GM12878 (cell line): ENCODE measurements around the gene PCSK2. TPM values are rescaled to one million over a fixed set of nuclear protein-coding genes. Genes with fewer than 3 reads are reported as not detected.

Source experiments
- ATAC-seq: fragments of 200-7000 bp; cut with Tn5 transposase; 3 replicates; pipeline ENCODE4 v1.9.1; 2020; ENCODE audit warnings: mild to moderate bottlenecking, moderate library complexity
- BruUV-seq: library from RNA; stranded (reverse); fragments of 400-500 nt; replicated peaks from 2 replicates; lab custom pipeline; 2021; lab: Mats Ljungman, UMichigan
- CTCF ChIA-PET: fragments of 300-600 bp; sonication (Branson Sonifier 250); formaldehyde crosslinking; extraction: SDS; loops from one replicate; lab custom pipeline; 2021; ENCODE audit warnings: inconsistent platforms; lab: Yijun Ruan, JAX
- POLR2A ChIA-PET: fragments of 350-600 bp; formaldehyde crosslinking; extraction: SDS; loops from one replicate; lab custom pipeline; 2021; ENCODE audit warnings: inconsistent platforms; lab: Charles Lee
- RAD21 ChIA-PET: fragments of 300-600 bp; sonication (Branson Sonifier 250); formaldehyde crosslinking; loops from one replicate; lab custom pipeline; 2023; ENCODE audit warnings: antibody characterized with exemption; ENCODE audit not compliant: unreplicated experiment; lab: Charles Lee
- SMC1A ChIA-PET: fragments of 300-600 bp; sonication (Branson Sonifier 250); formaldehyde crosslinking; loops from one replicate; lab custom pipeline; 2023; ENCODE audit not compliant: unreplicated experiment, uncharacterized antibody; lab: Charles Lee
- DNase-seq: peaks from one replicate; pipeline ENCODE4 v3.0.0-alpha.2; 2011; ENCODE audit warnings: low read depth, low spot score
- FAIRE-seq: peaks from 3 replicates; lab custom pipeline; 2011; peaks lifted over from hg19 to GRCh38; lab: Jason Lieb, UNC
- H2AFZ ChIP-seq: 2 replicates; pipeline ENCODE4 v1.6.0; 2011; ENCODE audit warnings: low read depth, low read length, control low read depth; ENCODE audit not compliant: control insufficient read depth
- H3K27ac ChIP-seq: 2 replicates; pipeline ENCODE4 v1.5.1; 2011; ENCODE audit warnings: control low read depth; ENCODE audit not compliant: control insufficient read depth, insufficient read depth
- H3K27me3 ChIP-seq, 2 experiments: replicated peaks in 1 of 2; 2 replicates each; pipeline versions ENCODE4 v1.6.0 to v1.6.1; 2011; ENCODE audit warnings: low read length in 1 of 2; ENCODE audit not compliant: control insufficient read depth in 2 of 2, insufficient read depth in 2 of 2
- H3K36me3 ChIP-seq, 2 experiments: 2 replicates each; pipeline ENCODE4 v1.5.1; 2011; ENCODE audit warnings: low read length in 1 of 2; ENCODE audit not compliant: control insufficient read depth in 2 of 2, insufficient read depth in 2 of 2
- H3K4me1 ChIP-seq: 2 replicates; pipeline ENCODE4 v1.6.1; 2011; ENCODE audit warnings: mild to moderate bottlenecking, low read length, moderate library complexity, mixed read lengths; ENCODE audit not compliant: control insufficient read depth, insufficient read depth
- H3K4me2 ChIP-seq: 2 replicates; pipeline ENCODE4 v1.6.0; 2011; ENCODE audit warnings: control low read depth; ENCODE audit not compliant: control insufficient read depth, insufficient read depth
- H3K4me3 ChIP-seq: fragments of 200-600 bp; sonication (generic); 2 replicates; pipeline ENCODE4 v1.5.1; 2016
- H3K79me2 ChIP-seq: 2 replicates; pipeline ENCODE4 v1.6.0; 2011; ENCODE audit warnings: low read length; ENCODE audit not compliant: control insufficient read depth, insufficient read depth
- H3K9ac ChIP-seq: 2 replicates; pipeline ENCODE4 v1.8.0; 2011; ENCODE audit warnings: low read length, control low read depth, mixed read lengths; ENCODE audit not compliant: control insufficient read depth, insufficient read depth
- H3K9me3 ChIP-seq: replicated peaks from 3 replicates; pipeline ENCODE4 v1.5.1; 2011; ENCODE audit warnings: mild to moderate bottlenecking, low read length; ENCODE audit not compliant: control insufficient read depth, insufficient read depth
- H4K20me1 ChIP-seq: 2 replicates; pipeline ENCODE4 v1.6.0; 2011; ENCODE audit not compliant: control insufficient read depth, insufficient read depth
- ATF7 ChIP-seq: fragments of 450-650 bp; IDR thresholded peaks from 2 replicates; pipeline ENCODE4 v1.6.1; 2016; ENCODE audit warnings: low read depth, mild to moderate bottlenecking
- FOXM1 ChIP-seq: IDR thresholded peaks from 2 replicates; pipeline ENCODE4 v1.6.1; 2012; ENCODE audit warnings: low read depth, mild to moderate bottlenecking, inconsistent platforms, low read length, moderate library complexity
- NBN ChIP-seq: fragments of 450-650 bp; IDR thresholded peaks from 2 replicates; pipeline ENCODE4 v1.6.1; 2016
- NR2F1 ChIP-seq: fragments of 450-650 bp; conservative IDR thresholded peaks from 2 replicates; pipeline ENCODE4 v1.6.1; 2017; ENCODE audit warnings: mild to moderate bottlenecking
- SMAD1 ChIP-seq: fragments of 450-650 bp; IDR thresholded peaks from 2 replicates; pipeline ENCODE4 v1.6.1; 2018; ENCODE audit warnings: mild to moderate bottlenecking, low read depth; ENCODE audit not compliant: partially characterized antibody
- STAT1 ChIP-seq: fragments of 450-650 bp; conservative IDR thresholded peaks from 2 replicates; pipeline ENCODE4 v1.6.1; 2014; ENCODE audit warnings: antibody characterized with exemption, mild to moderate bottlenecking
- YBX1 ChIP-seq: fragments of 450-650 bp; IDR thresholded peaks from 2 replicates; pipeline ENCODE4 v1.6.1; 2016; ENCODE audit warnings: antibody characterized with exemption
- ZNF24 ChIP-seq: fragments of 450-650 bp; IDR thresholded peaks from 2 replicates; pipeline ENCODE4 v1.6.1; 2017; ENCODE audit warnings: antibody characterized with exemption, mild to moderate bottlenecking
- WGBS: methylation state at CpG from one replicate; pipeline ENCODE4 v1.1.6; 2016; ENCODE audit warnings: low lambda C conversion rate; ENCODE audit not compliant: insufficient replicate concordance, insufficient coverage; ENCODE audit errors: missing lambda C conversion rate; 5-methylcytosine and 5-hydroxymethylcytosine counted together
- in situ Hi-C: fragments of 300-500 bp; cut with MboI; formaldehyde crosslinking; loops from 9 replicates; pipeline ENCODE4 v1.14.3; 2018; ENCODE audit warnings: mixed read lengths
- intact Hi-C: fragments of 100-400 bp; cut with micrococcal nuclease; formaldehyde crosslinking; loops from one replicate; pipeline ENCODE4 v1.14.2; 2022; ENCODE audit not compliant: unreplicated experiment
- polyA plus RNA-seq, 11 experiments: library from polyadenylated mRNA; depleted of rRNA in 4 of 11; unstranded in 6 of 11; stranded (reverse) in 5 of 11; fragments of >200 nt; fragmentation: Nextera tagmentation in 4 of 11; fragmentation: Illumina TruSeq in 1 of 11; extraction: Ambion mirVana in 4 of 11; extraction: Trizol in 1 of 11; gene quantifications; 1 replicate in 1 of 11; 2 replicates in 10 of 11; pipeline versions ENCODE4 v1.2.1 to v1.2.3, GENCODE V29; 2011 to 2016; ENCODE audit warnings: inconsistent platforms in 2 of 11, missing spikeins in 2 of 11, low read depth in 1 of 11
- total RNA-seq, 4 experiments: library from RNA; depleted of rRNA in 3 of 4; stranded (reverse); fragments of >200 nt in 3 of 4; fragmentation: Illumina TruSeq in 1 of 4; extraction: Trizol in 1 of 4; gene quantifications; 2 replicates each; pipeline versions ENCODE4 v1.2.1 to v1.2.3, GENCODE V29; 2013 to 2021
- TF ChIP-seq, protein P1 (sequence below): fragments of 450-650 bp; IDR thresholded peaks from 2 replicates; pipeline ENCODE4 v1.6.1; 2017; ENCODE audit warnings: low read depth, mild to moderate bottlenecking, moderate library complexity
- TF ChIP-seq, protein P2 (sequence below): fragments of 450-650 bp; IDR thresholded peaks from 2 replicates; pipeline ENCODE4 v1.6.1; 2018; ENCODE audit warnings: mild to moderate bottlenecking, low read depth, moderate library complexity; ENCODE audit not compliant: partially characterized antibody
- TF ChIP-seq, protein P3 (sequence below): fragments of 450-650 bp; IDR thresholded peaks from 2 replicates; pipeline ENCODE4 v1.6.1; 2014; ENCODE audit warnings: mild to moderate bottlenecking

Gene PCSK2
- total and polyA plus RNA-seq, 10 of the 15 experiments (the other 5 are each of a cell fraction or from before 2014, with no cell fraction given) = not detected

DNA sequence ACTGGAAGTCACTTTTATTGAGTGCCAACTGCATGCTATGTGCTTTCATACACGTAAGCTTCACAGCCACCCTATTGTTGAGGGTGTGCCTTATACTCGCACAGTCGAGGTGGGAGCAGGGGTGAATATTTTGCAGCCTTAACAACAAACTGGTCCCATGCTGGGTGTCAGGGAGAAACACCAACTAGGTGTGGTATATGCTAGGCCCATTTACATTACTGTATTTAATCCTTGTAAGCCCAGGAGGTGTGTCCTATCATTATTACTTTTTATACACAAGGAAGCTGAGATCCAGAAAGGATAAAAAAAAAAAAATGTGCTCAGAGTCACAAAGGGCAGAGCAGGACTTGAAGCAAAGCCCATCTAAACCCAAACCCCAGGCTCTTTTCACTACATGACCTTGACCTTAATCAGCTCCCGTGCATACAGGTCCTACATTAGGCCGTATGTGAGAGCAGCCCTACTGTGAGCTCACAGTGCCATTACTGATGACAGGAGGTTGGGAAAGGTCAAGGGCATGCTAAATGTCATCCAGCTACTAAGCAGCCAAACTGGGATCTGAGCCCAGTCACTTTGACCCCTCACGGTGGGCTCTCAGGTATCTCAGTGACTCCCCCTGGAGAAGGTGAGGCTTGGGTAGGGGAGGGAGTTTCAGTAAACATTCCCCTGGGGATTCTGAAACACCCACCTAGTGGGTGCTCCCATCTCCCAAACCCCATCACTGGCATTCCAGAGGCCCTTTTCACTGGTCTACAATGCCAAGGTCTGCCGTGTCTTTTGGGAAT, 242.6 kb downstream of the PCSK2 start:
- Histone ChIP-seq H3K36me3 (no peaks in the 10 kb centered on the region), H3K4me3 (no peak overlapping the region), H3K4me2 (no peak overlapping the region), H3K9ac (no peak overlapping the region), H3K79me2 (no peaks in the 10 kb centered on the region), H2AFZ (no peak overlapping the region), H4K20me1 (no peaks in the 10 kb centered on the region), H3K27me3 (no peaks in the 10 kb centered on the region; a peak in 2 of 4 replicates), H3K9me3 (no peaks in the 10 kb centered on the region), H3K27ac (no peak overlapping the region), H3K4me1 (no peaks in the 10 kb centered on the region)
- in situ Hi-C loops (no loop called here), intact Hi-C loops (no loop called here)
- FAIRE-seq = no peak
- POLR2A ChIA-PET = interaction anchor here (0.6 kb wide), 1 partner anchor 487 kb away, joined by 3 read pairs; no protein-coding TSS in a partner anchor
- RAD21 ChIA-PET = no interaction called here
- TF ChIP-seq NBN = no peak
- TF ChIP-seq, protein P1, sequence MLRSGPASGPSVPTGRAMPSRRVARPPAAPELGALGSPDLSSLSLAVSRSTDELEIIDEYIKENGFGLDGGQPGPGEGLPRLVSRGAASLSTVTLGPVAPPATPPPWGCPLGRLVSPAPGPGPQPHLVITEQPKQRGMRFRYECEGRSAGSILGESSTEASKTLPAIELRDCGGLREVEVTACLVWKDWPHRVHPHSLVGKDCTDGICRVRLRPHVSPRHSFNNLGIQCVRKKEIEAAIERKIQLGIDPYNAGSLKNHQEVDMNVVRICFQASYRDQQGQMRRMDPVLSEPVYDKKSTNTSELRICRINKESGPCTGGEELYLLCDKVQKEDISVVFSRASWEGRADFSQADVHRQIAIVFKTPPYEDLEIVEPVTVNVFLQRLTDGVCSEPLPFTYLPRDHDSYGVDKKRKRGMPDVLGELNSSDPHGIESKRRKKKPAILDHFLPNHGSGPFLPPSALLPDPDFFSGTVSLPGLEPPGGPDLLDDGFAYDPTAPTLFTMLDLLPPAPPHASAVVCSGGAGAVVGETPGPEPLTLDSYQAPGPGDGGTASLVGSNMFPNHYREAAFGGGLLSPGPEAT = no peak
- no peak for TF ChIP-seq ATF7
- no peak for TF ChIP-seq FOXM1
- BruUV-seq = no TSS peak
- CTCF ChIA-PET = interaction anchor here (1.3 kb wide), 1 partner anchor 9 kb away, joined by 3 read pairs; no protein-coding TSS in a partner anchor
- 28% methylated on average over 7 of the region's 7 CpGs for WGBS
- SMC1A ChIA-PET = interaction anchor here (0.6 kb wide), 1 partner anchor 1633 kb away, joined by 3 read pairs; no protein-coding TSS in a partner anchor
- ATAC-seq = no peak
- DNase-seq = no peak

DNA sequence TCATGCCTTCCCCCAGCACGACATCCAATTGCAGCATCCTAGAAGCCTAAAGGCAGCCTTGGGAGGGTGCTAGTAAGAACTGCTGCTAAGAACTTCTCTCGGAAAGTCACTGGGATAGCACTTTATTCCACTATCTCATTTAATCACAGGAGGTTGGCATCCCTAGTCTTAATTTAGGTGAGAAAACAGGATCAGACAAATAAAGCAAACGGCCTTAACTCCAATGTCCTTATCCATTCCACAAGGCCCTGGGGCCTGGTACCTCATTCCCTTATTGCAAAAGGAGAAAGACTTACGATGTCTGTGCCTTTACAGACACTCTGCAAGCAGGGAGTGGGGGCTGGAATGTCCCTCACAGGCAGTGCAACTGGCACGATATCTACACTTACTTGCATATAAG, 243.7 kb downstream of the PCSK2 start:
- ATAC-seq (no peak), DNase-seq (no peak), FAIRE-seq (no peak)
- H3K4me3 ChIP-seq = no peak overlapping the region
- CTCF ChIA-PET = no interaction called here
- no peak overlapping the region for H2AFZ ChIP-seq
- no peaks in the 10 kb centered on the region; a peak in 2 of 4 replicates for H3K27me3 ChIP-seq
- SMC1A ChIA-PET = no interaction called here
- no peaks in the 10 kb centered on the region for H3K36me3 ChIP-seq
- H3K9ac ChIP-seq = no peak overlapping the region
- H3K4me1 ChIP-seq = no peaks in the 10 kb centered on the region
- in situ Hi-C loops (no loop called here), intact Hi-C loops (no loop called here)
- H3K79me2 ChIP-seq = no peaks in the 10 kb centered on the region
- H3K27ac ChIP-seq = no peak overlapping the region
- BruUV-seq = no TSS peak
- no peak overlapping the region for H3K4me2 ChIP-seq
- no peaks in the 10 kb centered on the region for H3K9me3 ChIP-seq
- WGBS = 14% methylated on average over 5 of the region's 5 CpGs
- POLR2A ChIA-PET = no interaction called here
- RAD21 ChIA-PET = no interaction called here
- no peaks in the 10 kb centered on the region for H4K20me1 ChIP-seq
- TF ChIP-seq SMAD1 (no peak), YBX1 (no peak), STAT1 (no peak), ZNF24 (no peak), NR2F1 (no peak)
- TF ChIP-seq, protein P2, sequence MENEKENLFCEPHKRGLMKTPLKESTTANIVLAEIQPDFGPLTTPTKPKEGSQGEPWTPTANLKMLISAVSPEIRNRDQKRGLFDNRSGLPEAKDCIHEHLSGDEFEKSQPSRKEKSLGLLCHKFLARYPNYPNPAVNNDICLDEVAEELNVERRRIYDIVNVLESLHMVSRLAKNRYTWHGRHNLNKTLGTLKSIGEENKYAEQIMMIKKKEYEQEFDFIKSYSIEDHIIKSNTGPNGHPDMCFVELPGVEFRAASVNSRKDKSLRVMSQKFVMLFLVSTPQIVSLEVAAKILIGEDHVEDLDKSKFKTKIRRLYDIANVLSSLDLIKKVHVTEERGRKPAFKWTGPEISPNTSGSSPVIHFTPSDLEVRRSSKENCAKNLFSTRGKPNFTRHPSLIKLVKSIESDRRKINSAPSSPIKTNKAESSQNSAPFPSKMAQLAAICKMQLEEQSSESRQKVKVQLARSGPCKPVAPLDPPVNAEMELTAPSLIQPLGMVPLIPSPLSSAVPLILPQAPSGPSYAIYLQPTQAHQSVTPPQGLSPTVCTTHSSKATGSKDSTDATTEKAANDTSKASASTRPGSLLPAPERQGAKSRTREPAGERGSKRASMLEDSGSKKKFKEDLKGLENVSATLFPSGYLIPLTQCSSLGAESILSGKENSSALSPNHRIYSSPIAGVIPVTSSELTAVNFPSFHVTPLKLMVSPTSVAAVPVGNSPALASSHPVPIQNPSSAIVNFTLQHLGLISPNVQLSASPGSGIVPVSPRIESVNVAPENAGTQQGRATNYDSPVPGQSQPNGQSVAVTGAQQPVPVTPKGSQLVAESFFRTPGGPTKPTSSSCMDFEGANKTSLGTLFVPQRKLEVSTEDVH = no peak
- TF ChIP-seq, protein P3, sequence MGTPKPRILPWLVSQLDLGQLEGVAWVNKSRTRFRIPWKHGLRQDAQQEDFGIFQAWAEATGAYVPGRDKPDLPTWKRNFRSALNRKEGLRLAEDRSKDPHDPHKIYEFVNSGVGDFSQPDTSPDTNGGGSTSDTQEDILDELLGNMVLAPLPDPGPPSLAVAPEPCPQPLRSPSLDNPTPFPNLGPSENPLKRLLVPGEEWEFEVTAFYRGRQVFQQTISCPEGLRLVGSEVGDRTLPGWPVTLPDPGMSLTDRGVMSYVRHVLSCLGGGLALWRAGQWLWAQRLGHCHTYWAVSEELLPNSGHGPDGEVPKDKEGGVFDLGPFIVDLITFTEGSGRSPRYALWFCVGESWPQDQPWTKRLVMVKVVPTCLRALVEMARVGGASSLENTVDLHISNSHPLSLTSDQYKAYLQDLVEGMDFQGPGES = no peak
